GDM1 (cell line): ENCODE data around the gene DYNLT3.

ENCODE experiments used
- DNase-seq: peaks from one replicate; lab custom pipeline; 2025; lab: John Stamatoyannopoulos, UW

Gene DYNLT3

DNA sequence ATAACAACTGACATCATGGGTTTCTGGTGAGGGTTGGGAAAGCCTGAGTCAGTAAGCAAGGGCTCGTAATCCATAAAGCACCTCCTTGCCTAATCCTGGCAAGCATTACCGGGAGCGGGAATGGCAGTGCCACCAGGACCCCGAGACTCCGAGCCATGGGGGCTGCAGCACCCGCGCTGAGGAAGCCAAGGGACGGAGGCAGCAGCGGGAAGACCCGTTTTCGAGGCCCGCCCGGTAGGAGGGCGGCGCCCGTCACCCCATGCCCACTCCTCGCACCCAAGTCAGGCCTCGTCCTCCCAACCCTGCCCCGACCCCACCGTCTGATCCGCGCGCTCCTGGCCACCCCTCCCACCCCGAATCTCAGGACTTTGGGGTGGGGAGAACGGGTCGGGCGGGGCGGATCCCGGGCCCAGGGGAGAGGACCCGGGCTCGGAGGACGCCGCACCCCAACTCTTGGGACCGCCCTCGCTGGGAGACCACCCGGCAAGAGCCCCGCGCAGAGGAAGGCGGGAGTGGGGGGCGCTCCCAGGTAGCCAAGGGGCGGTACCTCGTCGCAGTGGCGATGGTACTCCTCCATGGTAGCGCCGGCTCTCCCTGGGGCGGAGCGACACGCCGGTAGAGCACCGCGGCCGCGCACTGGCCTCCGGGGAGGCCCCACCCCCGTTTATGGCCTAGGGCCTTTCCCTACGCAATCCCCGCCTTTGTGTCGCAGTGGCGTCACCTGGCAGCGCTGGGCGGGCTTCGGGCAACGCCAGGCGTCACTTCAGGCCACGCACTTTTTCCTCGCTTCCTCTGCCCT, at the start of gene DYNLT3:
Gene DYNLT3 (minus strand): TSS at position 638 of the 799 bp plus-strand sequence. CDS start 61 bp downstream, at position 577.
- peak; percentile 62 for DNase-seq

DNA sequence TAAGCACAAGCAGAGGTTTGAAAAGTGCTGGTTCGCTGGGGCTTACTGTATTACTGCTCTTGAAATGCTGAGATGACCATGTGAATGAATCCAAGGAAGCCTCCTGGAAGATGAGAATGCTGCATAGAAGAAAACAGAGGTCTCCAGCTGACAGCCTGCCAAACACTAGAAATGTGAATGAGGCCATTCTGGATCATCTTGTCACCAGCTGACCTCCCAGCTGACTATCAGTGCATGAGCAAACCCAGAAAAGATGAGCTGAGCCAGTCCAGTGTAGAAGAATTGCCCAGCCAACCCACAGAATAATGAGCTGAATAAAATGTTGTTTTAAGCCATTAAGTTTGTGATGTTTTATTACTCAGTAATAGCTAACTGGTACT, 49.1 kb upstream of the DYNLT3 start:
- no peak for DNase-seq

DNA sequence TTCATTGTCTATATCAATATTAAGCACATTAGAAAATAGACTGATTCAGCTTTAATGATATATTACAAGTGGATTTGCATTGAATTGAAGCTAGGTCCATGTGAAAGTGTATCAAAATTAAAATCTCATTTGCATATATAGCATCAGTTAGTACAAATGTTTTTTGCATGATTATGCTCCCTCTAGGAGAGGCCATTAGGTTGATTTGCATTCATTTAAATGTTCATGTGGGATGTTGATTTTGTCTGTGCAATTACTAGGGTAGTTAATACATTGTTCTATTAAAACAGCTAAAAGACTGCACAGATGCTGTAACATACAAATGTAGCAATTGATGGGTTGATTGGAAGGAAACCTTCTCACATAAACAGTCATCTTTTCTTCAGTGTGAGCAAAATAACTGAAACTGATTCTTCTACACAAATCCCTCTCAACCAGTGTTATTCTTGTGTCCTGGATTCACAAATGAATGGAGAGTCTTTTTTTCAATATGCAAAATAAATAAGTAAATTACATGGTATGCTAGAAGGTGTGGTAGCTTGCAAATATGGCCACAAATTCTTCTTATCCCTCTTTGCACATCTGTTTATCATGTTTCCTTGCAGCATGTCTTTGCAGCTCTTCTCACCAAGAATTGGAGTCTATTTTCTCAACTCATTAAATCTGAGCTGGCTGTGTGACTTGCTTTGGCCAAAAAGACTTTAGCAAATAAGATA, 48.6 kb upstream of the DYNLT3 start:
- no peak for DNase-seq

- no peak for DNase-seq
Measured at GRCh38 chrX:37894725-37895124, 47.4 kb upstream of the DYNLT3 start.

DNA sequence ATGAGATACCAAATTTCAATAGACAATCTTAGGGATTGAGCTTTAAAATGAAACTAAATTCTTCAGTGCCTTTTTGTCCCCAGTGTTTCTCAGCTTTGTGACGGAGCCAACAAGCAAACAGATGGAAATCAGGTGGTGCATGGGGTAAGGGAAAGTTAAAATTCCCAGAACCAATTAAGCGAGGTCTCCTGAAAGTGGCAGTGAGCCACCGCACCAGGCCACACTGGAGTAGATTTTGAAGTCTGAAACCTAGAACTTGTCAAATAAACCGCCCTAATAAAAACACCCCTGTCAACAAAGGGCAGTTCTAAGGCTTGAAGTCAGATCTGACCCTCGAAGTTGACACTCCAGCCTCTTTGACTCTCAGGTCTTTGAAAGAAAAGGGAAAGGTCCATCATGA, 40.6 kb upstream of the DYNLT3 start:
- no peak for DNase-seq

- no peak for DNase-seq
Measured at GRCh38 chrX:37887347-37887746, 40.0 kb upstream of the DYNLT3 start.

- no peak for DNase-seq
Measured at GRCh38 chrX:37883196-37883595, 35.8 kb upstream of the DYNLT3 start.

- DNase-seq: no peak
Measured at GRCh38 chrX:37879692-37880091, 32.3 kb upstream of the DYNLT3 start.

GRCh38 chrX:37876716-37877115, 29.3 kb upstream of the DYNLT3 start:
- DNase-seq: no peak

GRCh38 chrX:37875675-37876074, 28.3 kb upstream of the DYNLT3 start:
- DNase-seq: no peak

- DNase-seq: no peak
Measured at GRCh38 chrX:37873220-37873619, 25.8 kb upstream of the DYNLT3 start.

DNA sequence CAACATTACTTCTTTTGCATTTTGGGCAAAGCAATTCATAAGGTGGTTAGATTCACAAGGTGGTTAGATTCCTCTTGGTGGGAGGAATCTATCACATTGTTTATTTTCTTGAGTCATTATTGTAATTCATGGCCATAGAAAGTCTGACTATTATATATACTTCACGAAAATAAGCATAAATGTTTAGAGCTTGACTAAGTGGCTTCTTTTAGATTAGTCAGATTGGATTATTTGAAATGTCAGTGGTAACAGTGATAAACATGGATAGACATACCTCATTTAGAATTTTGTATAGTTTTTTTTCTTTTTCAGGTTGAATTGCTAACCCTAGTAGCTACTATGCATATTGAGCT, 24.9 kb upstream of the DYNLT3 start:
- no peak for DNase-seq

DNA sequence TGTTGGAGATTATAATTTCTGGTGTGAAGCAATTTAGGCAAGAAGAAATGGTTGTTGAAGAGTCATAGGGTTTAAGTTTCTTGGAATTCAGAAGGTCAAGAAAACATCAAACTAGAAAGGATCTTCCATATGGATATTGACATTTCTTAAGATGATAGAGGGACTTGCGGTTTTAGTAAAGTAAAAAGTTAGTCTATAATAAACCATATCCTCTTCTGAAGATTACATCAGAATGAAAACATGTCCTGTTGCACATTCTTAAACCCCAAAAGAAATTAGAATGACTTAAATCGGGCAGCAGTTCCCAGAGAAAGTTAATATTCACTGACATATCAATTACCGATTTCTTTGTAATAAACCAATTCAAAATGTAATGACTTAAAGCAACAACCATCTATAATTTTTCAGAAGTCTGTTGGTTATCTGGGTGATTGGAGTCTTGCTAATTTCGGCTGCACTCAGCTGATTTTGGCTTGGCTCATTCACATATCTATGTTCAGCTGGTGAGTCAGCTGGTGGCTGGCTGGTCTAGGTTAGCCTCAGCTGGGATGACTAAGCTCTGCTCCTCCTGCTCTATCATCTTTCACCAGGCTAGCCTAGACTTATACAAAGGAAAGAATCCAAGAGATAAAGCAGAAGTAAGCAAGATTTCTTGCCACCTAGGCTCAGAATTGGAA, 24.4 kb upstream of the DYNLT3 start:
- no peak for DNase-seq

- DNase-seq: no peak
Measured at GRCh38 chrX:37867536-37868153, 20.3 kb upstream of the DYNLT3 start.

DNA sequence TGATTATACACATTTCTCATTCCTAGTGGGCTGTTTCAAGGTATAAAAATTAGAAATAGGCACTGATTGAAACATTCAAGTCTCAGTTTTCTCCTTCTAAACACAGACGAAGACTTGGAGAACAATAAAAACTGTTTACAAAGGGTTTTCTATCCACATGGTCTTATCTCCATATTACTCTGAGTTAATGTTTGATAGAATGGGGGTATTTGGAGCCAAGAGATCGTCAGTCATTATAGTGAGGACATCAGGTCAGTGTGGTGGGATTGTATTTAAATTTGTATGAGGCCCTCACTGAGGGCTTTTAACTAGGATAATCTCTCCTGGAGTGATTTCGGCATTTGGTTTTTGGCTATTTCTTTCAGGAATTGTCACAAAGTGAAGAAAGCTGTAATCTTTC, 16.4 kb upstream of the DYNLT3 start:
- DNase-seq: no peak

DNA sequence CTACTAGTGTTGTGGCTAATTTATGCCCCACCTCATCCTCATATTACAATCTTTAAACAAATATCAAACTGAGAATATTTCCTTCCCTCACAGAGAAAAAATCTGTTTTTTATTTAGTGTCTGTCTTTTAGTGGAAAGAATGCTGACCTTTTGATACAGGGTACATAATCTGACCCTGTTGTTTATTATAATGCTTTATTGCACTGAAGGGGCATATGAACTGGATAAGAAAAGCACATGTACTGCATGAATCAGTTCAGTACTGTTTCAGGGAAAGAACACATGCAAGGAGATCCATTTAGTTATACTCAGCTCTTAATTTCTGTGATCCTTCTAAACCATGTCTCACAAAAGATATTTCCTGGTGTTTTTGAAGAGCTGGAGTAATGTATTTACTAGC, 15.5 kb upstream of the DYNLT3 start:
- DNase-seq: no peak

- no peak for DNase-seq
Measured at GRCh38 chrX:37860721-37861120, 13.3 kb upstream of the DYNLT3 start.

GRCh38 chrX:37854748-37855147, 7.4 kb upstream of the DYNLT3 start:
- DNase-seq: no peak

DNA sequence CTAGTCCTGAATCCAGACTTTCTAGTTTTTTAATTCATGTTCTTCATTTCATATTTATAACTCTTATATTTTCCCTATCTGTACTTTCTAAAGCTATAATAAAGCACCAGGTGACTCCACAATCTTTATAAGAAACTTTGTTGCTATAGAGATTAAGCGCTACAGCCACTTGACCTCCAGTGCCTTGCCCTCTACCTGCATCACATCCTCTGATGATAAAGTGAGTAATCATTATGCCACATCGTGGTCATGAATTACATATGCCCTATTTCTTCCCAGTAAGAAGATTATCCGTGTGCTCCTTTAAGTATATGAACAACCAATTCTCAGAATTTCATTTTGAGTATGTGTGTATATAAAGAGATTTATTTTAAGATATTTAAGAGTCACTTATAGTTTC, 6.8 kb upstream of the DYNLT3 start:
- no peak for DNase-seq

DNA sequence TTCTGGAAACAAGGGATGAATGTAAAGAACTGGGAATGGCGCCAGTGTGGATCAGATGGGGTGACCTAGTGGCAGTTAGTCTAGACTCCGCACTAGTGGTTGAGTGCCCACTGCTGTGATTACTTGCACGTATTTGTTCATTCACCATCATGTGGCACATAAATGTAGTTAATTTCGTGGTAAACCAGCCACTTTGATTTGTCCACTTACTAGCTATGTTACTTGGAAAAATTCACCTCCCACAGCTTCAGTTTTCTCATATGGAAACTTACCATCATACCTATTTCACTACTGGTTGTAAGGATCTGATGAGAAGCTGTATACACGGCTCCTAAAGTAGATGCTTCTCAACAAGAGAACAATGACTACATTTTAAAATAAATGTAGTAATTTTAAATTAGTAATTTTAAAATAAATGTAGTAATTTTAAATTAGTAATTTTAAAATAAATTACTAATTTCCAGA, 394 bp upstream of the DYNLT3 start:
- no peak for DNase-seq

DNA sequence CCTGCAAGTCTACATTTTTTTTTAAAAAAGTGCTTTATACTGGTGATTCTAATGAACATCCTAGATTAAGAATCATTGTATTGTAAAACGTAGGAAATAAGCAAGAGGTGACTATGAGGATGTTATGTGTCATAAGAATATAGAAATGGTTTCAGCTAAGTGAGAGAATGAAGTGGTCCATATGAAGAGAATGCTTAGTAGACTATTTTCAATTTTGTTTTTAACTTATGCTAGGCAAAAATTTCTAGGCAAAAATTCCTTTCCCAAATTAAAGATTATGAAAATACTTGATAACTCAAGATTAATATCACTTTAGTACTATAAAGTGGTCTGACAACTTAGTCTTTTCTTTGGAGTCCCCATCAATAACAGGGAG, 825 bp downstream of the DYNLT3 start:
- DNase-seq: no peak

DNA sequence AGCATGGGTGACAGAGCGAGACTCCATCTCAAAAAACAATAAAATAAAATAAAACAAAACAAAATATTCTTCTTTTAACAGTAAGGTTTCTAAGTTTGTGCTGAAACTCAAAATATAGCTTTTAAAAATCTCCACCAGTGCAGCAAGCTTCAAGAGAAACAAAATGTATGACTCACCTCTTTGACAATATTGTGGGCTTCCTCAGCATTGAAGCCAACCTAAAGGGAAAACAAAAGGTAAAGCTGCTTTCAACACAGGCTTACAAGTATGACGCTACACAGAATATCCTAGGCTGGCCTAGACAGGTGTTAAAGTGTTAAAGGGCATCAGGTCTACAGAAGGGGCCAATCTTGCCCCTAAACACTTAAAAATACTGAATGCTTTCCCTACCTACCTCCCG, 1.2 kb downstream of the DYNLT3 start:
- no peak for DNase-seq

DNA sequence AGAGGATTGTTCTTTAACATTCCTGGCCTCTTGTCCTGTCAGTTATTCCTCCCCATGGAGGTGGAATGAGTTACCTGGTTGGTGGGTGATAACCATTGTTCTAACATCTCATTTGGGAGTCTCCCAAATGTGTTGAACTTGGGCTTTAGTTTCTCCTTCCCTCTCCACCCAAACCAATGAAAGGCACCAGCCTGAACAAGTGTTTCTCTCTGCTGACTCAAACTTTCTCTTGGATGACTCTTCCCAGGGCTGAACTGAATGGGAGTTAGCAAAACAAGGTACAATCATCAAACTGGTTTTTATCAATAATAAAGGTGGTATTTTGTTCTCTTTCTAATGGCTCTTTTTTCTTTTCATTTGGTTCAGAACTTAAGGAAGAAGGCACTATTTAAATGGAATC, 2.7 kb downstream of the DYNLT3 start:
- DNase-seq: no peak
